ENCODE results near the gene HES1. TPM values are rescaled to one million over a fixed set of nuclear protein-coding genes. Genes with fewer than 3 reads are reported as not detected.

HES1 gene
- total RNA-seq, 2 donors from 2014 or later: 32.1 to 43.6 TPM

GRCh38 chr3:194100856-194101390 lies 35.0 kb upstream of the HES1 start:
- Histone ChIP-seq H3K4me1 (peaks cover 0 to 20% of the 10 kb centered on the region in 2 donors), H3K4me3 (no peak overlapping the region), H3K27me3 (no peaks in the 10 kb centered on the region), H3K36me3 (no peaks in the 10 kb centered on the region), H3K27ac (no peak overlapping the region), H3K9me3 (no peaks in the 10 kb centered on the region)
- TF ChIP-seq CTCF (IDR thresholded peaks at IDR 0.05): no peak
- DNase-seq (ENCODE audit: low spot score): no peak

- H3K4me3 ChIP-seq: no peak overlapping the region
- peaks cover 0 to 18% of the 10 kb centered on the region in 2 donors for H3K4me1 ChIP-seq
- H3K27ac ChIP-seq: no peak overlapping the region
- no peaks in the 10 kb centered on the region for H3K27me3 ChIP-seq
- DNase-seq (ENCODE audit: low spot score): no peak
- H3K9me3 ChIP-seq: no peaks in the 10 kb centered on the region
- no peak for TF ChIP-seq CTCF (IDR thresholded peaks at IDR 0.05)
- H3K36me3 ChIP-seq: no peaks in the 10 kb centered on the region
Measured at GRCh38 chr3:194101592-194102432, 34.1 kb upstream of the HES1 start.

- no peak for DNase-seq (ENCODE audit: low spot score)
- no peak for TF ChIP-seq CTCF (IDR thresholded peaks at IDR 0.05)
- Histone ChIP-seq H3K4me3 (no peak overlapping the region), H3K27ac (no peak overlapping the region), H3K36me3 (no peaks in the 10 kb centered on the region), H3K4me1 (peaks cover 0 to 12% of the 10 kb centered on the region in 2 donors), H3K27me3 (no peaks in the 10 kb centered on the region), H3K9me3 (no peaks in the 10 kb centered on the region)
Measured at GRCh38 chr3:194102436-194102835, 33.5 kb upstream of the HES1 start.

- Histone ChIP-seq H3K27ac (no peak overlapping the region), H3K27me3 (no peaks in the 10 kb centered on the region), H3K4me3 (no peak overlapping the region), H3K9me3 (no peaks in the 10 kb centered on the region), H3K4me1 (peaks cover 0 to 1% of the 10 kb centered on the region in 2 donors), H3K36me3 (no peaks in the 10 kb centered on the region)
- TF ChIP-seq CTCF (IDR thresholded peaks at IDR 0.05): no peak
- no peak for DNase-seq (ENCODE audit: low spot score)
Measured at GRCh38 chr3:194103505-194103904, 32.4 kb upstream of the HES1 start.

GRCh38 chr3:194103983-194104751 lies 31.8 kb upstream of the HES1 start:
- Histone ChIP-seq H3K27me3 (no peaks in the 10 kb centered on the region), H3K4me3 (no peak overlapping the region), H3K9me3 (no peaks in the 10 kb centered on the region), H3K27ac (no peak overlapping the region), H3K4me1 (no peaks in the 10 kb centered on the region), H3K36me3 (no peaks in the 10 kb centered on the region)
- no peak for TF ChIP-seq CTCF (IDR thresholded peaks at IDR 0.05)
- no peak for DNase-seq (ENCODE audit: low spot score)
